GM19240 (cell line): ENCODE results near the gene NUDT12.

Source experiments
- DNase-seq: peaks from one replicate; pipeline ENCODE4 v3.0.0; 2011; ENCODE audit warnings: low spot score; ENCODE audit not compliant: insufficient read length

Gene NUDT12

GRCh38 chr5:103562453-103563157, at the start of gene NUDT12:
Gene NUDT12, minus strand, starts transcription at chr5:103562789. Its CDS starts 2,541 bp downstream, at chr5:103560248.
- DNase-seq: no peak

- no peak for DNase-seq
Measured at GRCh38 chr5:103607346-103607745, 44.8 kb upstream of the NUDT12 start.

- no peak for DNase-seq
Measured at GRCh38 chr5:103605277-103605676, 42.7 kb upstream of the NUDT12 start.

- no peak for DNase-seq
Measured at GRCh38 chr5:103602438-103602837, 39.8 kb upstream of the NUDT12 start.

- DNase-seq: no peak
Measured at GRCh38 chr5:103601314-103601713, 38.7 kb upstream of the NUDT12 start.

- no peak for DNase-seq
Measured at GRCh38 chr5:103600086-103600485, 37.5 kb upstream of the NUDT12 start.

GRCh38 chr5:103598997-103599566, 36.5 kb upstream of the NUDT12 start:
- no peak for DNase-seq

- no peak for DNase-seq
Measured at GRCh38 chr5:103590221-103590620, 27.6 kb upstream of the NUDT12 start.

GRCh38 chr5:103589776-103590175, 27.2 kb upstream of the NUDT12 start:
- DNase-seq: no peak

GRCh38 chr5:103589357-103589756, 26.8 kb upstream of the NUDT12 start:
- no peak for DNase-seq

- no peak for DNase-seq
Measured at GRCh38 chr5:103587185-103587748, 24.7 kb upstream of the NUDT12 start.

GRCh38 chr5:103582364-103582763, 19.8 kb upstream of the NUDT12 start:
- no peak for DNase-seq

GRCh38 chr5:103573411-103573810, 10.8 kb upstream of the NUDT12 start:
- no peak for DNase-seq

GRCh38 chr5:103572454-103572853, 9.9 kb upstream of the NUDT12 start:
- no peak for DNase-seq

- DNase-seq: no peak
Measured at GRCh38 chr5:103571730-103572129, 9.1 kb upstream of the NUDT12 start.

GRCh38 chr5:103569313-103570060, 6.9 kb upstream of the NUDT12 start:
- no peak for DNase-seq

GRCh38 chr5:103565719-103566118, 3.1 kb upstream of the NUDT12 start:
- no peak for DNase-seq

GRCh38 chr5:103561685-103562452, 720 bp downstream of the NUDT12 start:
- DNase-seq: no peak

- no peak for DNase-seq
Measured at GRCh38 chr5:103560826-103561225, 1.8 kb downstream of the NUDT12 start.

- DNase-seq: no peak
Measured at GRCh38 chr5:103546858-103547257, 15.7 kb downstream of the NUDT12 start.

- no peak for DNase-seq
Measured at GRCh38 chr5:103542441-103542840, 20.1 kb downstream of the NUDT12 start.
